MM.1S (cell line): Measurements from ENCODE around the gene GRIA3.

Source experiments
- DNase-seq: peaks from one replicate; pipeline ENCODE4 v3.0.0-alpha.2; 2015
- H2AFZ ChIP-seq: fragments of 300-600 bp; sonication (generic); 2 replicates; pipeline ENCODE4 v1.6.0; 2016; ENCODE audit warnings: antibody characterized with exemption, low read length
- H3F3A ChIP-seq: fragments of 300-600 bp; sonication (generic); 2 replicates; pipeline ENCODE4 v1.6.1; 2016; ENCODE audit warnings: mild to moderate bottlenecking, antibody characterized with exemption, low read length, moderate library complexity, mixed read lengths; ENCODE audit not compliant: insufficient read depth
- H3K27ac ChIP-seq: fragments of 300-600 bp; sonication (generic); 2 replicates; pipeline ENCODE4 v1.5.1; 2016; ENCODE audit warnings: mild to moderate bottlenecking, low read length
- H3K27me3 ChIP-seq: fragments of 300-600 bp; sonication (generic); replicated peaks from 2 replicates; pipeline ENCODE4 v1.6.0; 2016; ENCODE audit warnings: low read length; ENCODE audit not compliant: insufficient read depth
- H3K36me3 ChIP-seq: fragments of 300-600 bp; sonication (generic); replicated peaks from 2 replicates; pipeline ENCODE4 v1.6.1; 2016; ENCODE audit warnings: mild to moderate bottlenecking, low read length, mixed read lengths; ENCODE audit not compliant: insufficient read depth
- H3K4me1 ChIP-seq: fragments of 300-600 bp; sonication (generic); 2 replicates; pipeline ENCODE4 v1.6.1; 2016; ENCODE audit warnings: low read length, mixed read lengths
- H3K4me2 ChIP-seq: fragments of 300-600 bp; sonication (generic); 2 replicates; pipeline ENCODE4 v1.6.0; 2016; ENCODE audit warnings: low read depth, low read length
- H3K4me3 ChIP-seq: fragments of 300-600 bp; sonication (generic); 2 replicates; pipeline ENCODE4 v1.5.1; 2016; ENCODE audit warnings: low read length, mixed read lengths
- H3K79me2 ChIP-seq: fragments of 300-600 bp; sonication (generic); 2 replicates; pipeline ENCODE4 v1.6.1; 2016; ENCODE audit warnings: mixed run types, low read length, mixed read lengths
- H3K9ac ChIP-seq: fragments of 300-600 bp; sonication (generic); 2 replicates; pipeline ENCODE4 v1.6.1; 2016; ENCODE audit warnings: low read length, mixed read lengths
- H3K9me2 ChIP-seq: fragments of 300-600 bp; sonication (generic); replicated peaks from 2 replicates; pipeline ENCODE4 v1.6.1; 2016; ENCODE audit warnings: mild to moderate bottlenecking, low read length, mixed read lengths; ENCODE audit not compliant: insufficient read depth
- H3K9me3 ChIP-seq: fragments of 300-600 bp; sonication (generic); replicated peaks from 2 replicates; pipeline ENCODE4 v1.6.1; 2016; ENCODE audit warnings: mild to moderate bottlenecking, low read length, mixed read lengths; ENCODE audit not compliant: insufficient read depth
- H4K20me1 ChIP-seq: fragments of 300-600 bp; sonication (generic); 2 replicates; pipeline ENCODE4 v1.6.1; 2016; ENCODE audit warnings: mild to moderate bottlenecking, low read length, moderate library complexity, mixed read lengths; ENCODE audit not compliant: insufficient read depth
- EZH2 ChIP-seq: fragments of 300-600 bp; sonication (generic); optimal IDR thresholded peaks from 2 replicates; pipeline ENCODE3; 2017; ENCODE audit warnings: low read depth, mild to moderate bottlenecking, antibody characterized with exemption, low read length, mixed read lengths
- EZH2phosphoT487 ChIP-seq: fragments of 300-600 bp; sonication (generic); IDR thresholded peaks from 2 replicates; pipeline ENCODE4 v1.6.1; 2018; ENCODE audit warnings: antibody characterized with exemption, low read length
- TF ChIP-seq, protein P1 (sequence below): fragments of 300-600 bp; sonication (generic); IDR thresholded peaks from 2 replicates; pipeline ENCODE4 v1.5.1; 2016; ENCODE audit warnings: antibody characterized with exemption, low read length, mixed read lengths

The GRIA3 gene

DNA sequence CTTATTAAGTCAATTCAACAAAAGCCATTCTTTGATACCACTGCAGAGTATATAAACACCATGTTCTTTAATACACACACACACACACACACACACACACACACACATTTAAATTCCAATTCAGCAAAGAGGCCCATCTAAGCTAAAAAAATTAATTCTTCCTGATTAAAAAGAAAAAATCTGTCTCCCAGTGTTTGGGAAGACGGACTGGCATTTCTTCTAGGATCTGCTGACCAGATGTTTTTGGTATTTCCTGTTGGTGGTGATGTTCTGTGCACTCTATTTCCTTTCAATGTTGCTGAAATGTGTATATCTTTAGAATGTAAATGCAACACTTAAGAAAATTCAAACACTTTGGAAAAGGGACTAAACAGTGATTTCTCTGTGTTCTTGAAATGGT is 304.9 kb downstream of the GRIA3 start:
- no peak overlapping the region for H3K4me2 ChIP-seq
- H2AFZ ChIP-seq, result no peak overlapping the region
- DNase-seq, result no peak
- no peaks in the 10 kb centered on the region for H3K4me1 ChIP-seq
- H3K9me3 ChIP-seq, result no peaks in the 10 kb centered on the region
- no peak overlapping the region for H3K4me3 ChIP-seq
- no peaks in the 10 kb centered on the region for H3K36me3 ChIP-seq
- no peaks in the 10 kb centered on the region for H3F3A ChIP-seq
- H3K27me3 ChIP-seq, result no peaks in the 10 kb centered on the region
- H3K9me2 ChIP-seq, result no peaks in the 10 kb centered on the region
- H3K79me2 ChIP-seq, result no peaks in the 10 kb centered on the region
- no peak overlapping the region for H3K9ac ChIP-seq
- TF ChIP-seq, protein P1, sequence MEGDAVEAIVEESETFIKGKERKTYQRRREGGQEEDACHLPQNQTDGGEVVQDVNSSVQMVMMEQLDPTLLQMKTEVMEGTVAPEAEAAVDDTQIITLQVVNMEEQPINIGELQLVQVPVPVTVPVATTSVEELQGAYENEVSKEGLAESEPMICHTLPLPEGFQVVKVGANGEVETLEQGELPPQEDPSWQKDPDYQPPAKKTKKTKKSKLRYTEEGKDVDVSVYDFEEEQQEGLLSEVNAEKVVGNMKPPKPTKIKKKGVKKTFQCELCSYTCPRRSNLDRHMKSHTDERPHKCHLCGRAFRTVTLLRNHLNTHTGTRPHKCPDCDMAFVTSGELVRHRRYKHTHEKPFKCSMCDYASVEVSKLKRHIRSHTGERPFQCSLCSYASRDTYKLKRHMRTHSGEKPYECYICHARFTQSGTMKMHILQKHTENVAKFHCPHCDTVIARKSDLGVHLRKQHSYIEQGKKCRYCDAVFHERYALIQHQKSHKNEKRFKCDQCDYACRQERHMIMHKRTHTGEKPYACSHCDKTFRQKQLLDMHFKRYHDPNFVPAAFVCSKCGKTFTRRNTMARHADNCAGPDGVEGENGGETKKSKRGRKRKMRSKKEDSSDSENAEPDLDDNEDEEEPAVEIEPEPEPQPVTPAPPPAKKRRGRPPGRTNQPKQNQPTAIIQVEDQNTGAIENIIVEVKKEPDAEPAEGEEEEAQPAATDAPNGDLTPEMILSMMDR, result no peak
- H4K20me1 ChIP-seq, result no peaks in the 10 kb centered on the region
- no peak overlapping the region for H3K27ac ChIP-seq

DNA sequence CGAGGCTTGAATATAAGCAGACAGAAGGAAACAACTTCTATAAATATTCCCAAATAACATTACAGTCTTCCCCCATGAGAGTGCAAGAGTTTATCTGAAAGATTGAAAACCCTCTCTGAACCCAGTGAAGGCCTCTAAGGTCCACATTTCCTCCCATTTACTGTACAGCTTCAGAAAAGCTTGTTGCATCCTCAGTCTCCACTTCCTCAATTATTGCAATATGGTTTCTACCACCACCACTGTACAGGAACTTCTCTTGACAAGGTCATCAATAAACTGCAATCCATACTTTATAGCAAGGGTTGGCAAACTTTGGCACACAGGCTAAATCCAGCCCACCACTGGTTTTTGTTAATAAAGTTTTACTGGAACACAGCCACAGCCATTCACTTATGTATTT is 309.8 kb downstream of the GRIA3 start:
- Histone ChIP-seq H2AFZ (no peak overlapping the region), H3K4me3 (no peak overlapping the region), H3K9me3 (no peaks in the 10 kb centered on the region), H3K4me2 (no peak overlapping the region), H3K36me3 (no peaks in the 10 kb centered on the region), H4K20me1 (no peaks in the 10 kb centered on the region), H3F3A (no peaks in the 10 kb centered on the region), H3K9me2 (no peaks in the 10 kb centered on the region), H3K4me1 (no peaks in the 10 kb centered on the region), H3K27ac (no peak overlapping the region), H3K79me2 (no peaks in the 10 kb centered on the region), H3K27me3 (no peaks in the 10 kb centered on the region), H3K9ac (no peak overlapping the region)
- no peak for DNase-seq
- TF ChIP-seq EZH2 (no peak), EZH2phosphoT487 (no peak)
- TF ChIP-seq, protein P1, result no peak

DNA sequence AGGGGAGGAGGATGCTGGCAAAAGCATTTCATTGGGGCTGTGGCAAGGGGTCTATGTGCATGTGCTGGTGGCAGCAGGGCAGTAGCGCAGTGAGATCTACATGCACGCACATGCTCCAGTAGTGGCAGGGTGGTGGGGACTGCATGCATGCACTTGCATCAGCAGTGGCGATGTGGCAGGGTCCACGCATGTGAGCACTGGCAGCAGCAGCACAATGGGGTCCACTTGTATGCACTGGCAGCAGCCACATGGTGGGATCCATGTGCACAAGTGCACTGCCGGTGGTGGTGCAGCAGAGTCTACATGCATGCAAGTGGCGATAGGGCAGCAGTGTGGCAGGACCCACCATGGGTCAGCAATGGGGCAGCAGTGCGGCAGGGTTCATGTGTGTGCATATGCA is 315.7 kb downstream of the GRIA3 start:
- Histone ChIP-seq H3K79me2 (no peaks in the 10 kb centered on the region), H3K4me2 (no peak overlapping the region), H2AFZ (no peak overlapping the region), H3K4me1 (no peaks in the 10 kb centered on the region), H3K27me3 (no peaks in the 10 kb centered on the region), H3K9me2 (no peaks in the 10 kb centered on the region), H3K27ac (no peak overlapping the region), H3K9me3 (no peaks in the 10 kb centered on the region), H3F3A (no peaks in the 10 kb centered on the region), H4K20me1 (no peaks in the 10 kb centered on the region), H3K4me3 (no peak overlapping the region), H3K36me3 (no peaks in the 10 kb centered on the region), H3K9ac (no peak overlapping the region)
- TF ChIP-seq EZH2phosphoT487 (no peak), EZH2 (no peak)
- TF ChIP-seq, protein P1, result no peak
- DNase-seq, result no peak
